WTC11 (cell line): Measurements from ENCODE around the gene KCMF1. TPM values are rescaled to one million over a fixed set of nuclear protein-coding genes. Genes with fewer than 3 reads are reported as not detected.

Experiments
- ATAC-seq: fragments of 200-7000 bp; cut with Tn5 transposase; 2 replicates; pipeline ENCODE4 v1.10.0; 2021; ENCODE audit warnings: mild to moderate bottlenecking, moderate library complexity
- CTCF ChIA-PET: fragments of 300-600 bp; sonication (Branson Sonifier 250); formaldehyde crosslinking; loops from one replicate; lab custom pipeline; 2021; ENCODE audit warnings: antibody characterized with exemption; lab: Charles Lee
- POLR2A ChIA-PET: fragments of 350-600 bp; sonication (Branson Sonifier 250); formaldehyde crosslinking; loops from one replicate; lab custom pipeline; 2021; ENCODE audit warnings: antibody characterized with exemption; lab: Charles Lee
- DNase-seq: peaks from one replicate; pipeline ENCODE4 v3.0.0; 2021; ENCODE audit warnings: low spot score
- H3K27ac Mint-ChIP-seq: 2 replicates; pipeline ENCODE4 v1.8.0; 2021; ENCODE audit warnings: mixed read lengths
- H3K27me3 Mint-ChIP-seq: 2 replicates; pipeline ENCODE4 v1.8.0; 2021; ENCODE audit warnings: low read depth, mild to moderate bottlenecking, moderate library complexity, mixed read lengths
- H3K36me3 Mint-ChIP-seq: 2 replicates; pipeline ENCODE4 v1.8.0; 2021; ENCODE audit warnings: mixed read lengths
- H3K4me1 Mint-ChIP-seq: 2 replicates; pipeline ENCODE4 v1.8.0; 2022; ENCODE audit warnings: mixed read lengths
- H3K4me3 Mint-ChIP-seq: 2 replicates; pipeline ENCODE4 v1.8.0; 2021; ENCODE audit warnings: mild to moderate bottlenecking, moderate library complexity, mixed read lengths
- H3K9me3 Mint-ChIP-seq: 2 replicates; pipeline ENCODE4 v1.8.0; 2021; ENCODE audit warnings: mixed read lengths
- ATF6 ChIP-seq: sonication (generic); formaldehyde crosslinking; IDR thresholded peaks from 2 replicates; pipeline ENCODE4 v1.8.1; 2023; ENCODE audit warnings: mild to moderate bottlenecking, missing genetic modification reagents
- ELF4 ChIP-seq: sonication (generic); formaldehyde crosslinking; IDR thresholded peaks from 2 replicates; pipeline ENCODE4 v1.8.1; 2022; ENCODE audit warnings: low read depth, mild to moderate bottlenecking, moderate library complexity, missing genetic modification reagents
- FOXP1 ChIP-seq: sonication (generic); formaldehyde crosslinking; IDR thresholded peaks from 2 replicates; pipeline ENCODE4 v1.8.0; 2022; ENCODE audit warnings: missing genetic modification reagents, mild to moderate bottlenecking, moderate library complexity, borderline replicate concordance
- GTF2I ChIP-seq: fragments of 250-450 bp; sonication (Bioruptor Pico); conservative IDR thresholded peaks from 2 replicates; pipeline ENCODE4 v1.4.0; 2021; ENCODE audit warnings: mild to moderate bottlenecking
- HMGA2 ChIP-seq: fragments of 250-450 bp; sonication (Bioruptor Pico); IDR thresholded peaks from 2 replicates; pipeline ENCODE4 v1.4.0; 2021; ENCODE audit warnings: mild to moderate bottlenecking, moderate library complexity
- HMGXB4 ChIP-seq: sonication (generic); formaldehyde crosslinking; IDR thresholded peaks from 2 replicates; pipeline ENCODE4 v1.8.1; 2023; ENCODE audit warnings: mild to moderate bottlenecking, moderate library complexity, missing genetic modification reagents
- JAZF1 ChIP-seq: fragments of 250-450 bp; sonication (Bioruptor Pico); IDR thresholded peaks from 2 replicates; pipeline ENCODE4 v1.9.0; 2021; ENCODE audit warnings: moderate library complexity, mild to moderate bottlenecking, inconsistent platforms
- NR2C2 ChIP-seq: sonication (generic); formaldehyde crosslinking; IDR thresholded peaks from 2 replicates; pipeline ENCODE4 v1.8.0; 2022; ENCODE audit warnings: mild to moderate bottlenecking, missing genetic modification reagents
- ZBTB21 ChIP-seq: sonication (generic); formaldehyde crosslinking; IDR thresholded peaks from 2 replicates; pipeline ENCODE4 v1.8.1; 2023; ENCODE audit warnings: mild to moderate bottlenecking, missing genetic modification reagents, borderline replicate concordance
- ZNF263 ChIP-seq: sonication (generic); formaldehyde crosslinking; IDR thresholded peaks from 2 replicates; pipeline ENCODE4 v1.8.1; 2022; ENCODE audit warnings: low read depth, mild to moderate bottlenecking, moderate library complexity, missing genetic modification reagents
- ZNF423 ChIP-seq: fragments of 250-450 bp; sonication (Bioruptor Pico); IDR thresholded peaks from 2 replicates; pipeline ENCODE4 v2.1.2; 2022; ENCODE audit warnings: mild to moderate bottlenecking, moderate library complexity
- total RNA-seq: library from RNA; stranded (reverse); gene quantifications from 3 replicates; pipeline ENCODE4 v1.2.3, GENCODE V29; 2021
- TF ChIP-seq, protein P1 (sequence below): sonication (generic); formaldehyde crosslinking; IDR thresholded peaks from 2 replicates; pipeline ENCODE4 v1.8.0; 2022; ENCODE audit warnings: missing genetic modification reagents
- TF ChIP-seq, protein P2 (sequence below): sonication (generic); formaldehyde crosslinking; conservative IDR thresholded peaks from 2 replicates; pipeline ENCODE4 v1.8.1; 2022; ENCODE audit warnings: mild to moderate bottlenecking, missing genetic modification reagents
- TF ChIP-seq, protein P3 (sequence below): sonication (generic); formaldehyde crosslinking; IDR thresholded peaks from 2 replicates; pipeline ENCODE4 v1.8.1; 2023; ENCODE audit warnings: mild to moderate bottlenecking, missing genetic modification reagents
- TF ChIP-seq, protein P4 (sequence below): sonication (generic); formaldehyde crosslinking; IDR thresholded peaks from 2 replicates; pipeline ENCODE4 v1.8.1; 2023; ENCODE audit warnings: mild to moderate bottlenecking, missing genetic modification reagents, moderate library complexity

Gene KCMF1
- total RNA-seq, 1 experiment from 2014 or later, result 117 TPM

GRCh38 chr2:85062565-85062964 lies 91.6 kb downstream of the KCMF1 start (continued):
- TF ChIP-seq, protein P1, sequence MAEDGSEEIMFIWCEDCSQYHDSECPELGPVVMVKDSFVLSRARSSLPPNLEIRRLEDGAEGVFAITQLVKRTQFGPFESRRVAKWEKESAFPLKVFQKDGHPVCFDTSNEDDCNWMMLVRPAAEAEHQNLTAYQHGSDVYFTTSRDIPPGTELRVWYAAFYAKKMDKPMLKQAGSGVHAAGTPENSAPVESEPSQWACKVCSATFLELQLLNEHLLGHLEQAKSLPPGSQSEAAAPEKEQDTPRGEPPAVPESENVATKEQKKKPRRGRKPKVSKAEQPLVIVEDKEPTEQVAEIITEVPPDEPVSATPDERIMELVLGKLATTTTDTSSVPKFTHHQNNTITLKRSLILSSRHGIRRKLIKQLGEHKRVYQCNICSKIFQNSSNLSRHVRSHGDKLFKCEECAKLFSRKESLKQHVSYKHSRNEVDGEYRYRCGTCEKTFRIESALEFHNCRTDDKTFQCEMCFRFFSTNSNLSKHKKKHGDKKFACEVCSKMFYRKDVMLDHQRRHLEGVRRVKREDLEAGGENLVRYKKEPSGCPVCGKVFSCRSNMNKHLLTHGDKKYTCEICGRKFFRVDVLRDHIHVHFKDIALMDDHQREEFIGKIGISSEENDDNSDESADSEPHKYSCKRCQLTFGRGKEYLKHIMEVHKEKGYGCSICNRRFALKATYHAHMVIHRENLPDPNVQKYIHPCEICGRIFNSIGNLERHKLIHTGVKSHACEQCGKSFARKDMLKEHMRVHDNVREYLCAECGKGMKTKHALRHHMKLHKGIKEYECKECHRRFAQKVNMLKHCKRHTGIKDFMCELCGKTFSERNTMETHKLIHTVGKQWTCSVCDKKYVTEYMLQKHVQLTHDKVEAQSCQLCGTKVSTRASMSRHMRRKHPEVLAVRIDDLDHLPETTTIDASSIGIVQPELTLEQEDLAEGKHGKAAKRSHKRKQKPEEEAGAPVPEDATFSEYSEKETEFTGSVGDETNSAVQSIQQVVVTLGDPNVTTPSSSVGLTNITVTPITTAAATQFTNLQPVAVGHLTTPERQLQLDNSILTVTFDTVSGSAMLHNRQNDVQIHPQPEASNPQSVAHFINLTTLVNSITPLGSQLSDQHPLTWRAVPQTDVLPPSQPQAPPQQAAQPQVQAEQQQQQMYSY (CRISPR knock-in tag), result no peak
- TF ChIP-seq FOXP1 (CRISPR knock-in tag), result no peak

DNA sequence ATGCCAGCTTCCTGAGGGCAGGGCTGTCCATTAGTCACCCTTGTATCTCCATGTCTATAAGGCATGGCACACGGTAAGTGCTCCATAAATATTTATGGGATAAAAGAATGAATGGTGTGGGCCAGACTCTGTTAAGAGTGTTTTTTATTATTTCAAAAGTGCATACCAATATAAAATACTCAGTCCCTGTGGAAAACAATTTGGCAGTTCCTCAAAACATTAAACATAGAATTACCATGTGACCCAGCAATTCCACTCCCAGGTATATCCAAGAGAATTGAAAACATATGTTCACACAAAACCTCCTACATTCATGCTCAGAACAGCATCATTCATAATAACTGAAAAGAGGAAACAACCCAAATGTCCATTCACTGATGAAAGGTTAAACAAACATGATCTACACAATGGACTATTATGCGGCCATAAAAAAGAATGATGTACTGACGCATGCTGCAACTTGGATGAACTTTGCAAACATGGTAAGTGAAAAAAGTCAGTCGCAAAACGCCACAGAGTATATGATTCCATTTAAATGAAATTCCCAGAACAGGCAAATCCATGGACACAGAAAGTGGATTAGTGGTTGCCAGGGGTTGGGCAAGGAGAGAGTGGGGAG lies 93.1 kb downstream of the KCMF1 start:
- H3K36me3 Mint-ChIP-seq, result no peaks in the 10 kb centered on the region
- ChIA-PET CTCF (interaction anchor here (3.6 to 5.5 kb wide), 3 partner anchors 68 to 234 kb away, joined by 26 to 138 read pairs (median 46); partner anchors contain the start of gene TCF7L1), POLR2A (no interaction called here)
- no peak for DNase-seq
- peaks cover 25% of the 10 kb centered on the region for H3K4me1 Mint-ChIP-seq
- 0 out of 2 replicates have a peak, but pooled peaks cover 6% of the 10 kb centered on the region for H3K9me3 Mint-ChIP-seq
- H3K27ac Mint-ChIP-seq, result no peak overlapping the region
- H3K27me3 Mint-ChIP-seq, result peaks cover 30% of the 10 kb centered on the region
- H3K4me3 Mint-ChIP-seq, result no peak overlapping the region
- TF ChIP-seq HMGXB4 (CRISPR knock-in tag) (no peak), JAZF1 (no peak), ATF6 (no peak), HMGA2 (CRISPR knock-in tag) (no peak), ELF4 (CRISPR knock-in tag) (no peak), ZNF263 (no peak)
- TF ChIP-seq, protein P2, sequence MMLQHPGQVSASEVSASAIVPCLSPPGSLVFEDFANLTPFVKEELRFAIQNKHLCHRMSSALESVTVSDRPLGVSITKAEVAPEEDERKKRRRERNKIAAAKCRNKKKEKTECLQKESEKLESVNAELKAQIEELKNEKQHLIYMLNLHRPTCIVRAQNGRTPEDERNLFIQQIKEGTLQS (CRISPR knock-in tag), result no peak
- no peak for ATAC-seq

DNA sequence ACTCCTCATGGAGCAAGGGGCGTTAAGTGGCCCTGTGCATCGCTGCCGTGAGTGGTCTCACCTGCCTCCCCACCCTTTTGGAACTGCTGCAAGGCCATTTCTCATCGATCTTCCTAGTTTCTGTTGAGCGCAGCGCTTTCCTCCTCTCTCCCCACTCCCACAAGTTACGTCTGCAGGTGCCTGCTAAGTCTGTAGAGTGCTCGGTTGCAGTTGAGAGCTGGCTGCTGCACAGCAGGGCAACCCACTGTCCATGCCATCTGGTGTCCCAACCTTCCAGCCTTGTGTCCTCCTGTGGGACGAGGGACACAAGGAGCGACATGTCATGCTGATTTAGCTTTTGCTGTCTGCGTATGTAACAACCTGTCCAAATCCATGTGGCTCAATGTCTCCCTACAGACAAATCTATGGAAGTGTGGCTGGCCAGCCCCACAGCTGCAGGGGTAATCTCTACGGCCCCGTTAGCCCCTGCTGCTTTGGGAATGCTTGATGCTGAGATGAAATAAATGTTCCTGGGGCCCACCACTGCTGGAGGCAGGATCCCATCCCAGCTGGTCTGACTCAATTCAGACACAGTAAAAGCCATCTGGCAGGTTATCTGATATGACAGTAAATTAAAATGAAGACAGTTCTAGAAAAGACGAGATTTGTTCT lies 94.1 kb downstream of the KCMF1 start:
- DNase-seq (peak; percentile 31), ATAC-seq (peak; percentile 36)
- Mint-ChIP-seq H3K4me1 (peaks cover 25% of the 10 kb centered on the region), H3K36me3 (no peaks in the 10 kb centered on the region), H3K4me3 (no peak overlapping the region), H3K27ac (no peak overlapping the region), H3K9me3 (0 out of 2 replicates have a peak, but pooled peaks cover 6% of the 10 kb centered on the region), H3K27me3 (peaks cover 30% of the 10 kb centered on the region)
- ChIA-PET POLR2A (interaction anchor here (0.6 to 0.7 kb wide), 2 partner anchors 108 to 263 kb away, joined by 3 read pairs; no protein-coding TSS in a partner anchor), CTCF (interaction anchor here (1.0 to 5.5 kb wide), 8 partner anchors 47 to 289 kb away, joined by 3 to 138 read pairs (median 18); partner anchors contain the start of genes ELMOD3, RETSAT and TCF7L1)
- no peak for TF ChIP-seq NR2C2 (CRISPR knock-in tag)
- TF ChIP-seq, protein P3, sequence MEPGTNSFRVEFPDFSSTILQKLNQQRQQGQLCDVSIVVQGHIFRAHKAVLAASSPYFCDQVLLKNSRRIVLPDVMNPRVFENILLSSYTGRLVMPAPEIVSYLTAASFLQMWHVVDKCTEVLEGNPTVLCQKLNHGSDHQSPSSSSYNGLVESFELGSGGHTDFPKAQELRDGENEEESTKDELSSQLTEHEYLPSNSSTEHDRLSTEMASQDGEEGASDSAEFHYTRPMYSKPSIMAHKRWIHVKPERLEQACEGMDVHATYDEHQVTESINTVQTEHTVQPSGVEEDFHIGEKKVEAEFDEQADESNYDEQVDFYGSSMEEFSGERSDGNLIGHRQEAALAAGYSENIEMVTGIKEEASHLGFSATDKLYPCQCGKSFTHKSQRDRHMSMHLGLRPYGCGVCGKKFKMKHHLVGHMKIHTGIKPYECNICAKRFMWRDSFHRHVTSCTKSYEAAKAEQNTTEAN (CRISPR knock-in tag), result no peak
- TF ChIP-seq, protein P4, sequence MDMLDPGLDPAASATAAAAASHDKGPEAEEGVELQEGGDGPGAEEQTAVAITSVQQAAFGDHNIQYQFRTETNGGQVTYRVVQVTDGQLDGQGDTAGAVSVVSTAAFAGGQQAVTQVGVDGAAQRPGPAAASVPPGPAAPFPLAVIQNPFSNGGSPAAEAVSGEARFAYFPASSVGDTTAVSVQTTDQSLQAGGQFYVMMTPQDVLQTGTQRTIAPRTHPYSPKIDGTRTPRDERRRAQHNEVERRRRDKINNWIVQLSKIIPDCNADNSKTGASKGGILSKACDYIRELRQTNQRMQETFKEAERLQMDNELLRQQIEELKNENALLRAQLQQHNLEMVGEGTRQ (CRISPR knock-in tag), result 0 out of 2 replicates have a peak, but pooled peaks have one; percentile 13
- no peak for TF ChIP-seq ELF4 (CRISPR knock-in tag)
- TF ChIP-seq GTF2I (CRISPR knock-in tag), result no peak
- 0 out of 2 replicates have a peak, but pooled peaks have one; percentile 36 for TF ChIP-seq ZBTB21 (CRISPR knock-in tag)
- peak; percentile 93 for TF ChIP-seq ZNF423 (CRISPR knock-in tag)
